GM12874 (cell line): Measurements from ENCODE around the gene FAM151A.

ENCODE experiments used
- CTCF ChIP-seq: IDR thresholded peaks from 2 replicates; pipeline ENCODE4 v1.5.1; 2011; ENCODE audit warnings: low read depth, mild to moderate bottlenecking, control low read depth, low read length, moderate library complexity; ENCODE audit not compliant: insufficient read depth

Gene FAM151A

GRCh38 chr1:54649130-54649898 lies 26.0 kb upstream of the FAM151A start:
- no peak for TF ChIP-seq CTCF

- no peak for TF ChIP-seq CTCF
Observed at GRCh38 chr1:54645806-54646676, 22.7 kb upstream of the FAM151A start.

- TF ChIP-seq CTCF: no peak
Observed at GRCh38 chr1:54643736-54644135, 20.4 kb upstream of the FAM151A start.

- no peak for TF ChIP-seq CTCF
Observed at GRCh38 chr1:54640863-54641836, 17.8 kb upstream of the FAM151A start, which contains the start of gene MROH7. TSS of gene MROH7 (plus strand) at chr1:54641786. CDS start at chr1:54652927, 11,141 bp downstream.

- TF ChIP-seq CTCF: no peak
Observed at GRCh38 chr1:54640361-54640760, 17.0 kb upstream of the FAM151A start.

- no peak for TF ChIP-seq CTCF
Observed at GRCh38 chr1:54627196-54627595, 3.9 kb upstream of the FAM151A start.
